Adrenal gland (tissue), 5 donors: ENCODE data around the gene CHRM5.

Source experiments
- POLR2A ChIP-seq, 2 donors: fragments of 450-650 bp; IDR thresholded peaks; one replicate each; pipeline ENCODE4 v1.6.1; 2017; ENCODE audit warnings: antibody characterized with exemption in 2 of 2, mild to moderate bottlenecking in 2 of 2, moderate library complexity in 1 of 2
- TF ChIP-seq, protein P1 (sequence below), 6 experiments: fragments of 450-650 bp in 4 of 6; fragments of 200-600 bp in 2 of 6; sonication (generic) in 1 of 6; IDR thresholded peaks; 1 replicate in 5 of 6; 2 replicates in 1 of 6; pipeline versions ENCODE4 v1.5.1 to v1.8.0; 2016 to 2021; ENCODE audit warnings: antibody characterized with exemption in 6 of 6, mild to moderate bottlenecking in 2 of 6, moderate library complexity in 1 of 6
- donor health status: DM: no; HTN: no; CAD: no.

DNA sequence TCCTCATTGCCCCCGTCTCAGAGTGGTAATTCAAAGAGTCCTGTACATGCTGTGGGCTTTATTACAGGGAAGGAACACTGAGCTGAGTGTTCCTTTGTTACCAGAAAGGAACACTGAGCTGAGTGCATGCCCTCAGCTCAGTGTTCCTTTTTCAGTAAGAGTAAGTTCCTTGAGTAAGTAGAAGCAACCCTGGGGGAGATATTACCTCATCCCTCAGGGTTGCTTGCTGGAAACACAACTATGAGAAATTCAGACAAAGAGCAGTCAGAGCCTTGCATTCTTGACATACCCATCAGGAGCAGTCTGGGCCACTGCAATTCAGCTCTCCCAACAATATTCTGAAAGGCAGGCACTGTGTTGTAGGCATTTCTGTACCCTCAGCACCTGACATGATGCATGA, 17.0 kb downstream of the CHRM5 start:
- TF ChIP-seq, protein P1, sequence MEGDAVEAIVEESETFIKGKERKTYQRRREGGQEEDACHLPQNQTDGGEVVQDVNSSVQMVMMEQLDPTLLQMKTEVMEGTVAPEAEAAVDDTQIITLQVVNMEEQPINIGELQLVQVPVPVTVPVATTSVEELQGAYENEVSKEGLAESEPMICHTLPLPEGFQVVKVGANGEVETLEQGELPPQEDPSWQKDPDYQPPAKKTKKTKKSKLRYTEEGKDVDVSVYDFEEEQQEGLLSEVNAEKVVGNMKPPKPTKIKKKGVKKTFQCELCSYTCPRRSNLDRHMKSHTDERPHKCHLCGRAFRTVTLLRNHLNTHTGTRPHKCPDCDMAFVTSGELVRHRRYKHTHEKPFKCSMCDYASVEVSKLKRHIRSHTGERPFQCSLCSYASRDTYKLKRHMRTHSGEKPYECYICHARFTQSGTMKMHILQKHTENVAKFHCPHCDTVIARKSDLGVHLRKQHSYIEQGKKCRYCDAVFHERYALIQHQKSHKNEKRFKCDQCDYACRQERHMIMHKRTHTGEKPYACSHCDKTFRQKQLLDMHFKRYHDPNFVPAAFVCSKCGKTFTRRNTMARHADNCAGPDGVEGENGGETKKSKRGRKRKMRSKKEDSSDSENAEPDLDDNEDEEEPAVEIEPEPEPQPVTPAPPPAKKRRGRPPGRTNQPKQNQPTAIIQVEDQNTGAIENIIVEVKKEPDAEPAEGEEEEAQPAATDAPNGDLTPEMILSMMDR (IDR thresholded peaks at IDR 0.05) = no peak
- no peak for TF ChIP-seq POLR2A (IDR thresholded peaks at IDR 0.05)
